HG03135 (cell line): Measurements from ENCODE around the gene ITSN2.
"Not testable (repeated sequence)": the region's sequence is repeated elsewhere in the genome, so short reads cannot be mapped to it uniquely, and the experiment has no call there.

Source experiments
- ATAC-seq: cut with Tn5 transposase; IDR thresholded peaks from one replicate; pipeline ENCODE4 v1.9.1; 2021; ENCODE audit warnings: mild to moderate bottlenecking, moderate library complexity; ENCODE audit not compliant: unreplicated experiment

ITSN2 gene

DNA sequence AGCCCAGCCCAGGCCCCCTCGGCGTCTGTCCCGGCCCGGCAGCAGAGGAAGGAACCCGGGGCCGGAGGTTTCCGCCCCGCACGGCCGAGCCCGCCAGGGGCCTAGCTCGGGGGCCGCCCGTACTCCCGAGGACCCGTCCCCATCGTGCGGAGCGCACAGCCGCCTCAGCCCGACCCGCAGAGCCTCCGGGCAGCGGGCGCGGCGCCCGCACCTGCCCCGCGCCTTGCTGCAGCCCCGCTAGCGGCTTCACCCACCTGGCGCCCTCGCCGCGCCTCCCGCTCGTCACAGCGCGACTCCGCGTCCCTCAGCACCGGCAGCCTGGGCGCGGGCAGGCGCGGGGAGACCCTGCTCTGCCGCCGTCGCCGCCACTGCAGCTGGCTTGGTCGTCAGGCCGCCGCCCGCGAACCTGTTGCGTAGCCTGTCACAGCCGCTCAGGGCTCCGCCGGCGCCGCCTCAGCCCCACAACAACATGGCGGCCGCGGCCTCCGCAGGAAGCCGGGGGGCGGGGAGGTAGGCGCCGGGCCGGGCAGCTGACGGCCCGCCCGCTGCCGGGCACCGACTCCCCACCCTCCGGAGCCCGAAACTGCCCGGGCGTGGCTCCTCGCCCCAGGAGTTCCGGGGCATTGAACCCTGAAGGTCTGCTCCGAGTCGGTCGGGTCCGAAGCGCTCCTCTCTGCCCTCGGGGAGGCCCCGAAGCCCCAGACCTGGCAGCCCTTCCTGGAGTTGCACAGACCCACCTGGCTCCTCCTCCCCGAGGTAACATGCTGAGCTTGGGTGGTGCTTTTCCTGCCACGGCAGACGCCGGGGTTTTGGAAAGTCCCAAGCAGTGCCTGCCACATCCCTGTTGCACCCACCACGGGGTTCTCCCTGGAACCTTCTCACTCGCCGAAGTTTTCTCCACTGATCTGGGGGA lies at the start of gene ITSN2:
ITSN2 (minus strand) TSS at position 487 of the 913 bp plus-strand sequence. CDS start 32,454 bp downstream, outside the sequence.
- ATAC-seq, result peak; percentile 76

DNA sequence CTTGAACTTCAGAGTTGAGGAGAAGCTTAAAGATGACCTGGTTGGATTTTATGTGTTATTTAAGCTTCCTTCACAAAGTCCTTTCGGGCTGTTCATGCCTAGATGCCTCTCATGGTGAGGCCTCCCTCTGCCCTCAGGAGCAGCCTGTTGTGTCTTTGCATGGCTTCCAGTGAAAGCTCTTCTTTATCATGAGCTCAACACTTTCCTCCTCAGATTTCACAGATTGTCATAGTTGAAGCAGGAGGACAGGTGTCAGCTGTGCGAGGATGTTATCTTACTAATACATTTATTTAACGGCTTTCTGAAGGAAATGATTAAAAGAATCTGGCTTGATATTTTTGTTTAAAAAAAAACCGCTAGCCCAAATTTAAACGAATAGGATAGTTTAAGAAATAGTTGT lies 48.8 kb upstream of the ITSN2 start:
- ATAC-seq, result no peak

DNA sequence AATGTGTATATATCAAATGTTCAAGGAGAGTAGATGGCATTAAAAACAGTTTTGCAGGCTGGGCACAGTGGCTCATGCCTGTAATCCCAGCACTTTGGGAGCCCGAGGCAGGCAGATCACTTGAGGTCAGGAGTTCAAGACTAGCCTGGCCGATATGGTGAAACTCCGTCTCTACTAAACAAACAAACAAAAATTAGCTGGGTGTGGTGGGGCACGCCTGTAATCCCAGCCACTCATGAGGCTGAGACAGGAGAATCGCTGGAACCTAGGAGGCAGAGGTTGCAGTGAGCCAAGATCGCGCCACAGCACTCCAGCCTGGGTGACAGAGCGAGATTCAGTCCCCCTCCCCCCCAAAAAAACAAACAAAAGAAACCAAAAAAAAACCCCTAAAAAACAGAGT lies 48.4 kb upstream of the ITSN2 start:
- ATAC-seq, result not testable (repeated sequence)

DNA sequence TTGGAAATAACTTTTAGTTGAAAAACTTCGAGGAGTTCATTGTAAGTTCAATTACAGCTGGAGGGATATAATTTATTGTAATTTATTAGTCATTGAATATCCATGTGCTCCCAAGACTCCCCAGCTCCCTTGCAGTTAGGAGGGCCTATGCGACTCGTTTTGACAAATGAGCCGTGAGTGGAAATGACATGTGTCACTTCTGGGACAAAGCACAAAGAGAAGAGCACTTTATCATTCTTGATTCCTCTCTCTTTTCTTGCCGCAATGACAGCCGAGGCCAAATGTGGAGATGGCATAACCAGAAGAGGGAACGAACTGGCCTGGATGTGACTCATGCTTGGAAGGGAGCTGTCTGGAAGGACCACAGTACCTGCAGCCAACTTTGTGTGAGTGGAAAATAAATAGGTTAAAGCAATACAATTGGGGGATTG lies 44.2 kb upstream of the ITSN2 start:
- ATAC-seq, result no peak

DNA sequence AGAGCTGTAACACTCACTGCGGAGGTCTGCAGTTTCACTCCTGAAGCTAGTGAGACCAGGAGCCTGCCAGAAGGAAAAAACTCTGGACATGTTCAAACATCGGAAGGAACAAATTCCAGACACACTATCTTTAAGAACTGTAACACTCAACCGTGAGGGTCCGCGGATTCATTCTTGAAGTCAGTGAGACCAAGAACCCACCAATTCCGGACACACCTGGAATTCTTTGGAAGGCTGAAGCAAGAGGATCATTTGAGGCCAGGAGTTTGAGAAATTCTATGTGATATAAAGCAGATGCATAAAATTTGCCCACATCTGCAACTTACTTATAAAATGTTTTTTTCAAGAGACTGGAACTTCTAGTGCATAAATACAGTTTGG lies 43.5 kb upstream of the ITSN2 start:
- no peak for ATAC-seq

DNA sequence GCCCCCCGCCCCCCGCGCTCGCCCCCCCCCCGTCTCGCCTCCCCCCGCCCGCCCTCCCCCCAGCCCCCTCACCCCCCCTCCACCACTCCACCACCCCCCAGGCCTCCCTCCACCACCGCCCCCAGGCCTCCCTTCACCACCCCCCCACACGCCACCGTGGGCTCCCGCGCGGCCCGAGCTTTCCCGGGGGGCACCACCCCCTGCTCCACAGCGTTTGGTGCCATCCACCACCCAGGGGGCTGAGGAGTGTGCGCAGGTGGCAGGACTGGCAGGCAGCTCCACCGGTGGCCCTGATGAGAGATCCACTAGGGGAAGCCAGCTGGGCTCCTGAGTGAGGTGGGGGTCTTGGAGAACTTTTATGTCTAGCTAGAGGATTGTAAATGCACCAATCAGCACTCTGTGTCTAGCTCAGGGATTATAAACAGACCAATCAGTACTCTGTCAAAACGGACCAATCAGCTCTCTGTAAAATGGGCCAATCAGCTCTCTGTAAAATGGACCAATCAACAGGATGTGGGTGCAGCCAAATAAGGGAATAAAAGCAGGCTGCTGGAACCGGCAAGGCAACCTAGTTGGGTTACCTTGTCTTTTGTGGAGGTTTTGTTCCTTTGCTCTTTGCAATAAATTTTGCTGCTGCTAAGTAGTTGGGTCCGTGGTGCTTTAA lies 43.0 kb upstream of the ITSN2 start:
- ATAC-seq, result no peak

DNA sequence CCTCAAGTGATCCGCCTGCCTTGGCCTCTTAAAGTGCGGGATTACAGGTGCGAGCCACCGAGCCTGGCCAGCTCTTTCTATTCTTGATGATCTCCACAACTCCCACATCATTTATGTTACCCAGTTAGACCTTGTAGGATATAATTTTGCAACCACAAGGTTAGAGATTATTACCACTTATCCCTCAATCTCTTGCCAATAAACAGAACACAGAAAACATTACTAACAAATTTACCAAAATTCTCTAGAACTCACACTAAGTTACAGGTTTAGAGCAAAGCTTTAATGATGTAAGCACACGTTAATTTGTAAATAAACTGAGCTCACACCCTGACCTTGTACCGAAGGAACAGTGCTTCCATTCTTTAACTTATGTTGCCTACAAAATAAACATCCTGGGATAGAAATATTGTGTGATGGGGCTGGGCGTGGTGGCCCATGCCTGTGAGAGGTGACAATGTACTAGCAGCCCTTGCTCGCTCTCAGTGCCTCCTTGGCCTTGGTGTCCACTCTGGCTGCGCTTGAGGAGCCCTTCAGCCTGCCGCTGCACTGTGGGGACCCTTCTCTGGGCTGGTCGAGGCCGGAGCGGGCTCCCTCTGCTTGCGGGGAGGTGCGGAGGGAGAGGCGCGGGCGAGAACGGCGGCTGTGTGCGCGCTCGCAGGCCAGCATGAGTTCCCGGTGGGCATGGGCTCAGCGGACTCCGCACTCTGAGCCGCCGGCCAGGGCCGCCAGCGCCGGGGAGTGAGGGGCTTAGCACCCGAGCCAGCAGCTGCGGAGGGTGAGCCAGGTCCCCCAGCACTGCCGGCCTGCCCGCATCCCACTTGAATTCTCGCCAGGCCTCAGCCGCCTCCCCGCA lies 42.1 kb upstream of the ITSN2 start:
- no peak for ATAC-seq

DNA sequence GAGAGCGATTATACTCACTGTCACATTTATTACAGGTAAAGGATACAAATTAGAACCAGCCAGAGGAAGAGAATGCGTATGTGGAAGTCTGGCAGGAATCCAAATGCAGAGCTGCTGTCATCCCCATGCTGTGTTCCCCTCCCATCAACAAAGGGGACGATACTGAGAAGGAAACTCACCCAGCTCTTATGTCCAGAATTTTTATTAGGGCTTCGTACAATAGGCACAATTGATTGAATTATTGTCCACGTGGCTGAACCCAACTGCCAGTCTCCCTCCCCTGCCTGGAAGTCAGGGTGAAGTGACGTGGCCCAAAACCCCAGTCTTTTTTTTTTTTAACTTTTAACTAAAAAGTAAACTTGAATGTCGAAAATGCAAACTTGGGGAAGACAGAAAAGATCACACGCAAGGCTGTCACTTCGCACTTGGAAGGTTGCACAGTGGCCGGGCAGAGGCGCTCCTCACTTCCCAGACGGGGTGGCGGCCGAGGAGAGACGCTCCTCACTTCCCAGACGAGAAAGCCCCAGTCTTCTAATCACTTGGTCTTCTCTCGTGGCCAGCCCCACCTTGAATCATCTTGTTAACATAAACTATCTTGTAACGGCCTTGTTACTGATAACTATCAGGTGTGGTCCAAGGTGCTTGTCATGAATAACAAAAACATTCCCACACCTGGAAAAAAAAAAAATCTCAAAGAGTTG lies 40.0 kb upstream of the ITSN2 start:
- ATAC-seq, result no peak

DNA sequence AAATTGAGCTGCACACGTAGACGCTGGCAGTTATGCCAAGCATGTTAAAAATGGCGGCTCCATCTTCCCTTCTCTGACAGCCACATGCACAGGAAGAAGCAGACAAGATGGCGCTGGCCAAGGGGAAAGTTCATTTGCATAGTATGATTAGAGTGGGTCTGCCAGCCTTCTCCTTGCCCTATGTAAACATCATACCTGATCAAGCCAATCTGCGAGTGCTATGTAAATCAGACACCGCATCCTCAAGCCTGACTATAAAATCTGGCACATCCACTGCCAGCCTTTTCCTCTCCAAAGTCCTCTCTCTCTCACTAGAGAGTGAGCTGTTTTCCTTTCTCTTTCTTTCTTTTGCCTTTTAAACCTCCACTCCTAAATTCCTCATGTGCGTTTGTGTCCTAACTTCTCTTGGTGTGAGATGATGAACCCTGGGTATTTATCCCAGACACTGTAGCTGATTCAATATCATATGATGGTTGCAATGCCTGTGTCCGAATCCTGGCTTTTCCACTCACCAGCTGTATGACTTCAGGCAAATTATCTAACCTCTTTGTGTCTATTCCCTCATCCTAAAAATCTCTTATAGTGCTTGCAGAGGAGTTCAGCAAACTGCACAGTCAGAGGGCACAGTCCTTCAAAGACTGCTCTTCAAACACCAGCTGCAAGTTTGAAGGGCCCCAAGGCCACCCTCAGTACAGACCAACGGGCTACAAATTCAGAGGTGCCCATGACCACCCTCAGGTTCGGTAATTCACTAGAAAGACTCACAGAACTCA lies 39.3 kb upstream of the ITSN2 start:
- ATAC-seq, result no peak

DNA sequence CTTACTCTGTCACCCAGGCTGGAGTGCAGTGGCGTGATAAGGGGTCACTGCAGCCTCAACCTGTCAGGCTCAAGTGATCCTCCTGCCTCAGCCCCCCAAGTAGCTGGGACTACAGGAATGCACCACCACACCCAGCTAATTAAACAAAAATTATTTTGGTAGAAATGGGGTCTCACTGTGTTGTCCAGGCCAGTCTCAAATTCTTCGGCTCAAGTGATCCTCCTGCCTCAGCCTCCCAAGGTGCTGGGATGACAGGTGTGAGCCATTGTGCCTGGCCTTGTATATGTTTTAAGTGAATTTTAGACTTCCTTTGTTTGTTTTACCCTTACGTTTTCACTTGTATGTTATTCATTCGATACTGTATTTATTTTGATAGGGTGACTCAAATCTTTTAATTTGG lies 34.7 kb upstream of the ITSN2 start:
- ATAC-seq, result no peak

DNA sequence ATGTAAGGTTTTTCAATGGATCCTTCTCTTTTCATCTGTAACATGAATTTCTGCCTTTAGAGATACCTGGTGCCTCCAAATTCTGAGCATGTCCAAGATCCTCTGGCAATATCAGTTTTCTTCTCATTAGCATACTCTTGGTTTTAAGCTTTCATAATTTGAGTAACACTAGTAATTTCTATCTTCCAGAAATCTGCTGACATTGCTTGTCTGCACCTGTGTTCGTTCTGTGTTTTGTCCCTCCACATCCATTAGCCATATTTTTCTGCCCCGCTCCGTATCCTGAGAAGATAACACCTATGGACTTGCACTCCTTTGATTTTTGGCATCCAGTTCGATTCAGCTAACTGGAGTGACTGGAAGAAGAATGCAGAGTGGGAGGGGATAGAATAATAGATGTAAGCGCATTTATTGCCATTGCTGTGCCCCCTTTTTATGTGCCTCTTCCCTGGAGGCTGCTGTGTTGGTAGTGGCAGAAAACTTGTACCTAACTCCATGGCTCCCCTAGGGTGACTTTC lies 32.3 kb upstream of the ITSN2 start:
- ATAC-seq, result no peak

DNA sequence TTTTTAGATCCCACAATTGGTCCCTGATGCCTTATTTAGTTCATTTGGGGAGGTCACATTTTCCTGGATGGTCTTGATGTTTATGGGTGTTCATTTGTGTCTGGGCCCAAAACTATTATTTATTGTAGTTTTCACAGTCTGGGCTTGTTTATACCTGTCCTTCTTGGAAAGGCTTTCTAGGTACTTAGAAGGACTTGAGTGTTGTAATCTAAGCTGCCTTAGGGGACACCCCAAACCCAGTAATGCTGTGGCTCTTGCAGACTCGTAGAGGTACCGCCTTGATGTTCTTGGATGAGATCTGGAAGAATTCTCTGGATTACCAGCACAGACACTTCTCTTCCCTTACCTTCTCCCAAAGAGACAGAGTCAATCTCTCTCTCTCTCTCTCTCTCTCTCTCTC lies 25.0 kb upstream of the ITSN2 start:
- ATAC-seq, result no peak

DNA sequence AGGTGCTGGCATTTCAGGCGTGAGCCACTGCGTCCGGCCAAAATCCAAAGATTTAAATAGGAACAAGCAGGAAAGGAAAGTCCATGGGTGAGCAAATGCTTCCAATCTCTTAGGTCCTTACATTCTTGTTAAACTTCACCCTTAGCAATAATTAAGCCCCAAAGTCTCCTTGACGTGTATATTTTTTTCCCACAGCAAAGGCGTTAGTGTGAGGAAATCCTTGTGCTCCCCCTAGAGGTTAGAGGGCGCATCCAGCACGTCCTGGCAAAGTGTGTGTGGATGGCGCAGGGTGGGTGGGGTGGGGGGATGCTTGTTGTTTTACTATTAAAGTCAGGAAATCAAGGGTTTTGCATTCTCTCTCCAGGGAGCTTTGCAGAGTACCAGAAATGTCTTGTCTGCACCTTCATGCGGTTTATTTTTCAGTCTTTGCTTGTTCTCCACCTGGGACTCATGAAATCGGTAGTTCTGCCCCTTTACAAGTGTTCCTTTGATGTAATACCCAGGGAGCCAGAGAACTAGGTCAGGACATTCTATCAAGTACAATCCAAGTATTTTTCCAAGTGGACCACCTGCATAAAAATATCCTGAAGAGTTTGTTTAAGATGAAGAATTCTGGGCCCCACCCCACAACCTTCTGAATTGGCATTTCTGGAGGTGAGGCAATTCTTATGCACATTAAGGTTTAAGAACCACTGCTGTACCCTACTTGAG lies 22.2 kb upstream of the ITSN2 start:
- peak; percentile 65 for ATAC-seq

DNA sequence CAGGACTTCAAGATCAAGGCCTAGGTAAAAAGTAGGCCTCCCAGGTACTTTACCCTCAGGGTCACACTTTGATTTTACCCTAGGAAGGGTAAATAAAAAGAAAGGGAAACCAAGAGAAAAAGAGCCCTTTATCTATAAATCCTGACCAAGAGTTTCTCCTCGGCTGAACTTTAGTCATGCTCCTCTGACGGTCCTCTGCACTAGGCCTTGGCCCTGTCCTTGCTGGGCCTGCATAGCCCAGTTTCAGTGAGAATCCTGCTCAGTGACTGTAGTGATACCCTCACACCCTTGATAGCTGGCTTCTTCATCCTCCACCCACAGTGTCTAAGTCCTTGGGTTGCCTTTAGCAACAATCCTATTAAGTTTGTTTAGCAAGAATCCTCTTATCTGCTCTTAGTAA lies 20.5 kb upstream of the ITSN2 start:
- ATAC-seq, result no peak

DNA sequence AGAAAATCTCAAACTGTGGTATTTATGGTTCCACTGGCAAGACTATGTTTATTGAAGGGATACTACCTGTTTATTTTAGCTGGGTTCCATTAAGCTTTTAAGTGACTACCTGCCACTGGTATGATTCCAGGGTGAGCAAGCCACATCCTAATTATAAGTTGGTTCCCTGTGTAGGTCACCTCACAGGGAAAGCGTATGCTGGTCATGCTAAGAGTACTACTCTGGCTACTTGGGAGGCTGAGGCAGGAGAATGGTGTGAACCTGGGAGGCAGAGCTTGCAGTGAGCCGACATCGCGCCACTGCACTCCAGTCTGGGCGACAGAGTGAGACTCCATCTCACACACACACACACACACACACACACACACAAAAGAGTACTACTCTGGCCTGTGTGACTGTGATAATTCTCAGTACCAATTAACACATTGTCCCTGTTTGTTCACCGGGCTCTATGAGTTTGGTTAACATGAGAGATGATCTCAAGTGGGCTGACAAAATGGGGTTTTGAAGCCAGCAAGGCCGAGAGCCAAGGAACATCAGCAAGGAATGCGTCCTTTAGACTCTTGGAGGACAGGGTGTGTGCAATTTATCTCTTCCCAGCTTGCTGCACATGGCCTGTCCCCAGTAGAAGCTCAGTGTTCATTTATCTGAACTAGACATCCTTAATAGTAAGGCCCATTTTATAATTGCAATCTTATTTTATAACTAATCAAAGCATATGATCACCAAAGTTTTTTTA lies 15.2 kb upstream of the ITSN2 start:
- ATAC-seq, result no peak

DNA sequence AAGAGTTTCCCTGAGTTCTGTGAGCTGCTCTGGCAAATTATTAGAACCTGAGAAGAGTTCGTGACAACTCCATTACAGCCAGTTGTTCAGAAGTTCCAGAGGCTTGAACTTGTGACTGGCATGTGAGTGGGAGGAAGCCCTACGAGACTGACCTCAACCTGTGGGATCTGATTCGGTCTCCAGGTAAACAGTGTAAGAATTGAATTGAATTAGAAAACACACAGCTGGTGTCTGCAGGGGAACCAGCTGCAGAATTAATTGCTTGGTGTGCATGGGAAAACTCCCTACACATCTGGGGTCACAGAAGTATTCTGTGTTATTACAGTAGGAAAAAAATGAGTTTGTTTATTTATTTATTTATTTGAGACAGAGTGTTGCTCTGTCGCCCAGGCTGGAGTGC lies 14.0 kb upstream of the ITSN2 start:
- ATAC-seq, result no peak

DNA sequence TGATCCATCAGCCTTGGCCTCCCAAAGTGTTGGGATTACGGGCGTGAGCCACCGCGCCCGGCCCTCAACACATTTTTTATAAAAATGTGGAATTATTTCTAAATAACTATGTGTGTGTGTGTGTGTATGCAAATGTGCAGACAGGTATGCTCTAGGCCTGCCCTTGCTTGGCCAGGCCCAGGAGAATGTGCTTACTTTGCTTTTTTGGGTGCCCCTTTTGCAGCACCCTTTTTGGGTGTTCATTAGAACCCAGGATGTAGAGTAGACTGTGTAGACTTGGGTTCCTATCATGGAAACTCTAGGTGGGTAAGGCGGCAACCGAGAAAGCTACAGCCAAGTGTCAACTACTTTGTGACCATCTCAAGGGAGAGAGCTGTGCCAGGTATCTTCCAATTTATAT lies 11.7 kb upstream of the ITSN2 start:
- ATAC-seq, result no peak

DNA sequence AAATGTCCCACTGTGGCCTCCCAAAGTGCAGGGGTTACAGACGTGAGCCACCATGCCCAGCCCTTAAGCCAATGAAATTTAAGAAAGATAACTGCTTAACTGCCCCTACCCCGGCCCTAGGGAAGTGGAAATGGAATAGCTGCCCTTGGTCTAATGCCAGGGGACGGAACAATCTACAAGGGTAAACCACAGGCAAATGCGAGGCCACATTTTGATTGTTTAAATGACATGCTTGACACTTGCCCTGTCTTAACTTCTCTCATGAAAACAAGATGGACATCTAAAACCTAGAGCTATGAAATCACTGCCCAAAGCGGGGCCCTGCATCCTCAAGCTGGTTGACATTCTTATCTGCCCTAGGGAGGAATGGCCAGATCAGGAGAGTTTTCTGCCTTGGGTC lies 5.5 kb upstream of the ITSN2 start:
- no peak for ATAC-seq
